GM21526 (cell line): Measurements from ENCODE around the gene SPDYE2.
"Not testable (repeated sequence)": the region's sequence is repeated elsewhere in the genome, so short reads cannot be mapped to it uniquely, and the experiment has no call there.

Source experiments
- ATAC-seq: cut with Tn5 transposase; IDR thresholded peaks from one replicate; pipeline ENCODE4 v1.9.1; 2021; ENCODE audit warnings: moderate library complexity; ENCODE audit not compliant: unreplicated experiment, low FRiP score

Gene SPDYE2

DNA sequence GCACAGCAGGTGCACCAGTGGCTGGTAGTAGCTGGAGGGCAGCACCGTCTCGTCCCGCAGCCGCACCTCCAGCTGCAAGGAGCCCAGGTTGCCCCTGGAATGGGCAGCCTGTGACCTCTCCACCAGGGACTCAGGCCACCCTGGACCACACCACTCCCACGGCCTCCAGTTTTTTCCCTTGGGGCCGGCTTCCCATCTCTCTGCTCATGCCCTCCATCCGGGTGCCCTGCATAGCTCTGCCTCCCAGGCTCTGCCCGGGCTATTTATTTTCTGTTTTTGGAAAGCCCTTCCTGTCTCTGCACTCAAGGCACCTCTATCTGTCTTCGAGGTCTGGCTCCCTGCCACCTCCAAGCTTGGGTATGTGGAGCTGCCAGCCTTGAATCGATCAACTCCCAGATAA is 45.0 kb downstream of the SPDYE2 start:
- ATAC-seq = not testable (repeated sequence)

DNA sequence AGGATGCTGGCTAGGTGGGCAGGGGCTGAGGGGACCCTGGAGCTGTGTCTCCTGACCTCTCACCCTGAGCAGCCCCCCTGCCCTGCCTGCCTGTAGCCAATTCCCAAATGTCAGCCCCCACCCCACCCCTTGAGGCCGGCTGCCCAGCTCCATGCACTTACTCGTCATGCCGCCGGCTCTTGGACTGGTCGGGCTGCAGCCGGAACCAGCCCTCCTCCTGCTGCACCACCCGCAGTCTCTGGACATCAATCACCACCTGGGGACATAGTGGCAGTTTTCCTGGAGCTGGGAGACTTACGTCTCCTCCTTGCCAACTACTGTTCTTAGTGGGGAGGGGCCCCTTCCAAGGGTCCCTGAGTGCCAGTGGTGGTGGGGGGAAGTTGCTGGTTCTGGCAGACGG is 48.7 kb downstream of the SPDYE2 start:
- not testable (repeated sequence) for ATAC-seq

- not testable (repeated sequence) for ATAC-seq
Measured at GRCh38 chr7:102602317-102602716, 51.3 kb downstream of the SPDYE2 start.

GRCh38 chr7:102604431-102605145 is 53.6 kb downstream of the SPDYE2 start:
- not testable (repeated sequence) for ATAC-seq

- not testable (repeated sequence) for ATAC-seq
Measured at GRCh38 chr7:102606848-102607247, 55.8 kb downstream of the SPDYE2 start.

DNA sequence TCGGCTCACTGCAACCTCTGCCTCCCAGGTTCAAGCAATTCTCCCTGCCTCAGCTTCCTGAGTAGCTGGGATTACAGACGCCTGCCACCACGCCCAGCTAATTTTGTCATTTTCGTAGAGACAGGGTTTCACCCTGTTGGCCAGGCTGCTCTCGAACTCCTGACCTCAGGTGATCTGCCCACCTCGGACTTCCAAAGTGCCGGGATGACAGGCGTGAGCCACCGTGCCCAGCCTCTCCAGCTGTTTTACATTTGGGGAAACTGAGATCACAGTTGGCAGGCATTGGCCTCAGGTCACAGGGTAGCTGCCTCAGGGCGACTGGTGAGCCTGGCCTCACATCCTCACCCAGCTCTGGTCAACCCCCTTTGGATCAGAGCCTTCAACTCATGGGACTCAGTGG is 58.7 kb downstream of the SPDYE2 start:
- ATAC-seq = not testable (repeated sequence)

GRCh38 chr7:102610441-102610840 is 59.4 kb downstream of the SPDYE2 start:
- ATAC-seq = not testable (repeated sequence)

DNA sequence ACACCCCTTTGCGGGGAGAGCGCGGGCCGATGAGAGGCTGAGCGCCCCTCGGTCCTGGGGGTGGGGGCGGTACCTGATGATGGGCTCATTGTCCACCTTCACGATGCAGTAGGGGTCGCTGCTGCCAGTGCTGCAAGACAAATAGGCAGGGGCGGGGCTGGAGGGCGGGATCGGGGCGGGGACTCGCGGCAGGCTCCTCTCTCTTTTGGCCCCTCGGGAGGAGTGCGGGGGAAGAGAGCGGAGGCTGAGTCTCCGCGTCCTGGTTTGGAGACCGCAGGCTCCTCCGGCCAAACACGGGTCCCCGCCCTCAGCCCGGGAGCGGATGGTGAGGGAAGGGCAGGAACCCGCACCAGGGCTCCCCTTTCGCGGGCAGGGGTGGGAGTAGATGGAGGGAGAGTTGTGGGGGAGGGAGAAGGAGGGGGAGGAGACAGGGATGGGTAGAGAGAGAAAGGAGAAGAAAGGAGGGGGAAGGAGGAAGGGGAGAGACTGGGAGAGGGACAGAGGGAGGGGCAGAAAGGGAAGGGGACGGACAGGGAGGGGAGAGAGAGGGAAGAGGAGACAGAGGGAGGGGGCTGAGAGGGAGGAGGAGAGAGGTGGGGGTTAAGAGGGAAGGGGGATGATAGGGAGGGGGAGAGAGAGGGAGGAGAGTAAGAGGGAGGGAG is 60.1 kb downstream of the SPDYE2 start:
- peak; percentile 31 for ATAC-seq

DNA sequence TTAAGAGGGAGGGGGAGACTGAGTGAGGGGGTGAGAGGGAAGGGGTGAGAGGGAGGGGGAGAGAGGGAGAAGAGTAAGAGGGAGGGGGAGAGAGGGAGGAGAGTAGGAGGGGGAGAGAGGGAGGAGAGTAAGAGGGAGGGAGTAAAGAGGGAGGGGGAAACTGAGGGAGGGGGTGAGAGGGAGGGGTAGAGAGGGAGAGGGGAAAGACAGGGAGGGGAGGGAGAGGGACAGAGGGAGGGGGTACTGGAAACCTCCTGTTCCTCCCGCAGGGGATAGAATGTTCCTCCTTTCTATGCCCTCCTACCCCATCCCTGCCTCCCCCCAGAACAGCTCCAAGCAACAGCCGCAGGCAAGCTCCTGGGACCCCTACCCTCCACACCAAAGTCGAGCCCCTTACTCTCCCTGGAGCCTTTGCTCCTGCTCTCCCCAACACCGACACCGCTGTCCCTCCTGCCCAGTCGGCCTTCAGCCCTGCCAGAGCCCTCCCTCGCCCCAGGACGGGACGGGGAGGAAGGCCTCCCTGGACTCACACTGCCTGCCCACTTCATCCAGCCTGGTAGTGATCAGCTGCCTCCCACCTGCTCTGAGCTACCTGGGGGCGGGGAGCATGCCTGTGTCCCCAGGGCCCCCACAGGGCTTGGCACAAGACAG is 60.8 kb downstream of the SPDYE2 start:
- not testable (repeated sequence) for ATAC-seq
